GM06990 (cell line): ENCODE results near the gene VANGL1.

ENCODE experiments used
- DNase-seq: peaks from one replicate; pipeline ENCODE4 v3.0.0-alpha.2; 2011; ENCODE audit not compliant: insufficient read length; ENCODE audit errors: extremely low read depth
- H3K27me3 ChIP-seq: replicated peaks from 2 replicates; pipeline ENCODE4 v1.6.0; 2011; ENCODE audit warnings: low read length; ENCODE audit not compliant: control insufficient read depth, insufficient read depth
- H3K36me3 ChIP-seq: 2 replicates; pipeline ENCODE4 v1.5.1; 2011; ENCODE audit warnings: low read length; ENCODE audit not compliant: control insufficient read depth, insufficient read depth
- H3K4me3 ChIP-seq: replicated peaks from 2 replicates; pipeline ENCODE4 v1.5.1; 2011; ENCODE audit warnings: low read depth, mild to moderate bottlenecking, control low read depth, low read length
- TF ChIP-seq, protein P1 (sequence below): IDR thresholded peaks from 2 replicates; pipeline ENCODE4 v1.5.1; 2011; ENCODE audit warnings: low read length, control low read depth, mild to moderate bottlenecking, inconsistent platforms; ENCODE audit not compliant: insufficient read depth, poor library complexity, severe bottlenecking

VANGL1 gene

GRCh38 chr1:115655306-115655663, 13.5 kb downstream of the VANGL1 start:
- Histone ChIP-seq H3K27me3 (no peaks in the 10 kb centered on the region), H3K36me3 (peaks cover 1% of the 10 kb centered on the region; the same call in 1 of the 2 replicates), H3K4me3 (no peak overlapping the region)
- DNase-seq, result no peak
- TF ChIP-seq, protein P1, sequence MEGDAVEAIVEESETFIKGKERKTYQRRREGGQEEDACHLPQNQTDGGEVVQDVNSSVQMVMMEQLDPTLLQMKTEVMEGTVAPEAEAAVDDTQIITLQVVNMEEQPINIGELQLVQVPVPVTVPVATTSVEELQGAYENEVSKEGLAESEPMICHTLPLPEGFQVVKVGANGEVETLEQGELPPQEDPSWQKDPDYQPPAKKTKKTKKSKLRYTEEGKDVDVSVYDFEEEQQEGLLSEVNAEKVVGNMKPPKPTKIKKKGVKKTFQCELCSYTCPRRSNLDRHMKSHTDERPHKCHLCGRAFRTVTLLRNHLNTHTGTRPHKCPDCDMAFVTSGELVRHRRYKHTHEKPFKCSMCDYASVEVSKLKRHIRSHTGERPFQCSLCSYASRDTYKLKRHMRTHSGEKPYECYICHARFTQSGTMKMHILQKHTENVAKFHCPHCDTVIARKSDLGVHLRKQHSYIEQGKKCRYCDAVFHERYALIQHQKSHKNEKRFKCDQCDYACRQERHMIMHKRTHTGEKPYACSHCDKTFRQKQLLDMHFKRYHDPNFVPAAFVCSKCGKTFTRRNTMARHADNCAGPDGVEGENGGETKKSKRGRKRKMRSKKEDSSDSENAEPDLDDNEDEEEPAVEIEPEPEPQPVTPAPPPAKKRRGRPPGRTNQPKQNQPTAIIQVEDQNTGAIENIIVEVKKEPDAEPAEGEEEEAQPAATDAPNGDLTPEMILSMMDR, result no peak

GRCh38 chr1:115655916-115656315, 14.1 kb downstream of the VANGL1 start:
- TF ChIP-seq, protein P1, result no peak
- Histone ChIP-seq H3K36me3 (peaks cover 1% of the 10 kb centered on the region; the same call in 1 of the 2 replicates), H3K4me3 (no peak overlapping the region), H3K27me3 (no peaks in the 10 kb centered on the region)
- DNase-seq, result no peak

DNA sequence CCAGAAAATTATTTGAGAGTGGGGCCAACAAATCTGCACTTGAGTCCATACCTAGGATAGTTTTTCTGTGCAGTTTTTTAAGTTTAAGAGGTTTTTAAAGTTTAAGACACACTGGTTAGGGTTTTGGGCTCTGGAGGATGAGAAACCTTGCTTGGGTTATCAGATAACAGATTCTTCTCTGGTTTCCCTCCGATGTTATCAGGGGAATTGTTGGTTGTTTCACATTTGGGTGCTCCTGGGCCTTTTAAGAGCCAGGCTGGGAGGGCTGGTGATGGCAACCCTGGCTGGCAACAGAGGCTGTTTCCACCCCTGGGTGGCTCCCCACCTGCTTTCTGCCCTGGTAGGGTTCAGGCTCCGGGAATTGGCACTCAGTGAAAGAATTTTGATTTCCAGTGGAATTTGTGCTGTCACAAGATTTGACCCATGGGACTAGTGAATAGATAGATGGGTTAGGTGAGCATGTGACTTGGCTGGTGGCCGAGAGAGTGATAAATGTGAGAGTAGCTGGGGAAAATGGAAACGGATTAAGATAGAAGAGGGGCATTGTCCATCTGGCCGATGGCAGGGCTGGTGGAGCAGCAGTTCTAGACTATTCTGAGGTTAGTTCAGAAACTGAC, 14.8 kb downstream of the VANGL1 start:
- no peak overlapping the region for H3K4me3 ChIP-seq
- TF ChIP-seq, protein P1, result no peak
- DNase-seq, result no peak
- no peaks in the 10 kb centered on the region for H3K27me3 ChIP-seq
- peaks cover 1% of the 10 kb centered on the region; the same call in 1 of the 2 replicates for H3K36me3 ChIP-seq

DNA sequence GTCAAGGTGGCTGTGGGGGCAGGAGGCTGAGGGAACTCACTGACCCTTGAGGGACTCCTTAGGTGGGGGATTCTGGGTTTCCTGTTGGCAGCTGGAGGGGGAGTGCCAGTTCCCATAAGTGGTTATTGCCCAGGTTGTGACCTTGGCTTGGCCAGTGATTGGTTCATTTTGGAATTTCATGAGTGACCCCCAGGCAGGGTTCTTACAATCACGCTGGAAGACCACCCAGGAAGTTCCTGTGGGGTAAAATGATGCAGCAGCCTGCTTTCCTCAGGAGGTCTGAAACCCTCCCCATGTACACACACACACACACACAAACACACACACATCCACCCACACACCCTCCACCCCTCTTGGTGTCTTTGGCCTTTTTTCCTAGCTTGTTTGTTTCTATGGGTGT, 16.9 kb downstream of the VANGL1 start:
- no peaks in the 10 kb centered on the region for H3K27me3 ChIP-seq
- peaks cover 4% of the 10 kb centered on the region for H3K36me3 ChIP-seq
- TF ChIP-seq, protein P1, result no peak
- no peak for DNase-seq
- no peak overlapping the region for H3K4me3 ChIP-seq

GRCh38 chr1:115660151-115660550, 18.4 kb downstream of the VANGL1 start:
- no peak for DNase-seq
- Histone ChIP-seq H3K36me3 (peaks cover 10% of the 10 kb centered on the region), H3K4me3 (no peak overlapping the region), H3K27me3 (no peaks in the 10 kb centered on the region)
- TF ChIP-seq, protein P1, result no peak

- H3K36me3 ChIP-seq, result peaks cover 10% of the 10 kb centered on the region
These were observed 19.4 kb downstream of the VANGL1 start for GRCh38 chr1:115661157-115661556.

More at GRCh38 chr1:115661157-115661556, 19.4 kb downstream of the VANGL1 start:
- TF ChIP-seq, protein P1, result no peak
- no peak overlapping the region for H3K4me3 ChIP-seq
- no peak for DNase-seq
- no peaks in the 10 kb centered on the region for H3K27me3 ChIP-seq
